ENCODE results near the gene WNT2. TPM values are rescaled to one million over a fixed set of nuclear protein-coding genes. Genes with fewer than 3 reads are reported as not detected.
A peak's percentile ranks its signal among the peaks of the same experiment; 100 is the strongest.

Gene WNT2
- total and polyA plus RNA-seq, 2 of the 4 experiments (the other 2 are of a cell fraction): 1.8 to 1.9 TPM

DNA sequence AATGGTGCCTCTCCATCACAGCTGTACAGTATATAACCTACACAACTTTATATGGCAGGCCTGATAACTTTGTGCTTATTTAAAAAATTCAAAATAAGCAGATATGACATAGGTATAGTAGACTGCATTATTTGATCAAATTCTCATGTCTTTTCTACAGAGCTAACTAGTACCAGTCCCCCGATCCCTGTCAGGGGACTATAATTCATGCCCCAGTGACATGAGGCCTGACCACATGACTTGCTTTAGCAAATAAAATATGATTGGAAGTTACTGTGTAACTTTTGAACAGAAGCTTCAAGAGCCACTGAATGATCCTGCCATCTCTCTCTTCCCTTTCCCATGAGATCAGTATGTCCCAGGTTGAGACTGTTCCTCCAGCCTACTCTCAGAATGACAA lies 49.2 kb upstream of the WNT2 start:
- Histone ChIP-seq H2AK9ac (replicated peaks; ENCODE audit: low read depth, low read length, poor library complexity) (no peak overlapping the region), H3K9me3 (ENCODE audit: control insufficient read depth, insufficient read depth, low read length) (no peaks in the 10 kb centered on the region), H2AK5ac (ENCODE audit: low read depth, low read length) (peak overlapping the region; percentile 17; the same call in 1 of the 2 replicates), H3K23ac (ENCODE audit: low read depth, low read length) (no peak overlapping the region; the same call in 1 of the 2 replicates), H3K9me1 (ENCODE audit: insufficient read depth, low read length) (no peaks in the 10 kb centered on the region; the same call in 1 of the 2 replicates), H4K20me1 (ENCODE audit: insufficient read depth, low read length) (no peaks in the 10 kb centered on the region), H2BK120ac (ENCODE audit: low read depth, low read length) (no peak overlapping the region), H2AFZ (replicated peaks; ENCODE audit: low read length, poor library complexity) (no peak overlapping the region), H3K36me3 (ENCODE audit: control insufficient read depth, insufficient read depth, low read length) (no peaks in the 10 kb centered on the region), H2BK20ac (ENCODE audit: low read depth, low read length) (peak overlapping the region; percentile 20; the same call in 1 of the 2 replicates), H2BK15ac (ENCODE audit: low read depth, low read length) (no peak overlapping the region), H3K4me2 (ENCODE audit: low read depth, low read length) (no peak overlapping the region), H3K14ac (replicated peaks; ENCODE audit: low read depth, low read length) (no peak overlapping the region), H4K5ac (ENCODE audit: low read depth, low read length) (no peak overlapping the region), H2BK5ac (ENCODE audit: low read depth, low read length, poor library complexity, severe bottlenecking) (no peak overlapping the region), H3K4me3 (ENCODE audit: insufficient read depth, low read depth, low read length) (no peak overlapping the region), H4K8ac (ENCODE audit: low read depth in 2 of 2, low read length in 2 of 2) (no peak overlapping the region), H3K4me1 (ENCODE audit: control insufficient read depth, insufficient read depth, low read length) (0 out of 2 replicates have a peak, but pooled peaks cover 2% of the 10 kb centered on the region), H3K18ac (ENCODE audit: low read depth, low read length) (peak overlapping the region; percentile 2; the same call in 1 of the 2 replicates), H3K56ac (ENCODE audit: extremely low read depth, insufficient read depth, low read length) (no peak overlapping the region), H3K9ac (ENCODE audit: low read depth, low read length) (no peak overlapping the region), H4K91ac (ENCODE audit: insufficient read depth, low read depth, low read length) (peak overlapping the region; percentile 24; the same call in 1 of the 2 replicates), H3K27me3 (ENCODE audit: control insufficient read depth, insufficient read depth, low read length) (no peaks in the 10 kb centered on the region), H3K27ac (ENCODE audit: insufficient read depth, low read length) (no peak overlapping the region), H3K4ac (ENCODE audit: low read depth, low read length) (no peak overlapping the region), H3K79me1 (ENCODE audit: low read depth in 1 of 2, low read length in 2 of 2) (no peaks in the 10 kb centered on the region)
- in situ Hi-C loops (cut with MboI; ENCODE audit: low sequenced_read_pairs): no loop called here
- BruUV-seq (replicated peaks): no TSS peak
- dilution Hi-C loops (cut with HindIII; ENCODE audit: low sequenced_read_pairs, unreplicated experiment): no loop called here
- DNase-seq (no peak), ATAC-seq (ENCODE audit: low read depth) (no peak)
- CTCF ChIA-PET: interaction anchor here (0.7 kb wide), 1 partner anchor 20 kb away, joined by 3 read pairs; no protein-coding TSS in a partner anchor
- intact Hi-C loops (cut with micrococcal nuclease): no loop called here
- no CpG with 5 or more reads among the region's 1 CpG for WGBS, 2 experiments (ENCODE audit: extremely low coverage in 2 of 2, insufficient read length in 1 of 2)
- POLR2A ChIA-PET (ENCODE audit: unreplicated experiment): no interaction called here
- TF ChIP-seq MAZ (IDR thresholded peaks at IDR 0.05; ENCODE audit: borderline replicate concordance, low read depth, low read length) (no peak), MXI1 (IDR thresholded peaks at IDR 0.05; ENCODE audit: borderline replicate concordance, low read depth, low read length) (no peak), NFE2L2 (IDR thresholded peaks at IDR 0.05; ENCODE audit: low read depth, low read length) (no peak), CEBPB (IDR thresholded peaks at IDR 0.05; ENCODE audit: low read depth, low read length) (no peak), CHD1 (IDR thresholded peaks at IDR 0.05; ENCODE audit: low read depth, low read length) (no peak), BHLHE40 (IDR thresholded peaks at IDR 0.05; ENCODE audit: low read depth, low read length) (no peak), POLR2A (IDR thresholded peaks at IDR 0.05; ENCODE audit: low read depth, low read length) (no peak), RAD21 (IDR thresholded peaks at IDR 0.05; ENCODE audit: low read length) (no peak), CTCF (conservative IDR thresholded peaks at IDR 0.05; ENCODE audit: low read depth, low read length) (no peak), FOS (IDR thresholded peaks at IDR 0.05; ENCODE audit: low read depth, low read length) (no peak), ELK1 (IDR thresholded peaks at IDR 0.05; ENCODE audit: borderline replicate concordance, low read depth, low read length) (no peak), MAFK (IDR thresholded peaks at IDR 0.05; ENCODE audit: low read depth, low read length) (no peak), RCOR1 (IDR thresholded peaks at IDR 0.05; ENCODE audit: insufficient replicate concordance, low read length) (no peak), SMC3 (IDR thresholded peaks at IDR 0.05; ENCODE audit: low read depth, low read length) (no peak), RFX5 (IDR thresholded peaks at IDR 0.05; ENCODE audit: low read depth, low read length) (no peak)
- TF ChIP-seq, protein P1, sequence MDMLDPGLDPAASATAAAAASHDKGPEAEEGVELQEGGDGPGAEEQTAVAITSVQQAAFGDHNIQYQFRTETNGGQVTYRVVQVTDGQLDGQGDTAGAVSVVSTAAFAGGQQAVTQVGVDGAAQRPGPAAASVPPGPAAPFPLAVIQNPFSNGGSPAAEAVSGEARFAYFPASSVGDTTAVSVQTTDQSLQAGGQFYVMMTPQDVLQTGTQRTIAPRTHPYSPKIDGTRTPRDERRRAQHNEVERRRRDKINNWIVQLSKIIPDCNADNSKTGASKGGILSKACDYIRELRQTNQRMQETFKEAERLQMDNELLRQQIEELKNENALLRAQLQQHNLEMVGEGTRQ (IDR thresholded peaks at IDR 0.05; ENCODE audit: low read depth, low read length): no peak
